GM10847 (cell line): ENCODE measurements around the gene RAB3A.

ENCODE experiments used
- POLR2A ChIP-seq: IDR thresholded peaks from 2 replicates; pipeline ENCODE4 v1.6.1; 2011; ENCODE audit not compliant: insufficient read length; ENCODE audit errors: extremely low read depth

RAB3A gene

DNA sequence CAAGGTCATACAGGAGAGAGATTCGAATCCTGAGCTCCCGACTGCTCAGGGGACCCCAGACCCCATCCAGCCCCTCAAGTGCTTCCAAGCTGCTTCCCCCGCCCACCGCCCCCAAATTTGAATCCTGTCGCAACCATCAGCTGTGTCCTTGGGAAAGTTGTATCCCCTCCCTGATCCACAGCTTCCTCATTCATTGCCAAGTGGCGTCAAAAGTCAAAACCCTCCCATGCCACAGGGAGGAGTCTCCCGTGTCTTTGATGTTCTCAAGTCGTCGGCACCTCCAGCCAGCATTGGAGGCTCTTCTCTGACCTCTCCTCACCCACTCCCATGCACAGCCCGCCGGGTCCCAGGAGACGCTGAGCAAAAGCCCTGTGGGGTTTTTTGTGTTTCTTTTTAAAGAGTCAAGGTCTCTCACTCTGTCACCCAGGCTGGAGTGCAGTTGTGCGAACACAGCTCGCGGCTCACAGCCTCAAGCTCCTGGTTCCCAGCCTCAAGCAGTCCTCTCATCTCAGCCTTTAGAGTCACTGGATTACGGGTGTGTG is 33.1 kb downstream of the RAB3A start:
- no peak for TF ChIP-seq POLR2A

DNA sequence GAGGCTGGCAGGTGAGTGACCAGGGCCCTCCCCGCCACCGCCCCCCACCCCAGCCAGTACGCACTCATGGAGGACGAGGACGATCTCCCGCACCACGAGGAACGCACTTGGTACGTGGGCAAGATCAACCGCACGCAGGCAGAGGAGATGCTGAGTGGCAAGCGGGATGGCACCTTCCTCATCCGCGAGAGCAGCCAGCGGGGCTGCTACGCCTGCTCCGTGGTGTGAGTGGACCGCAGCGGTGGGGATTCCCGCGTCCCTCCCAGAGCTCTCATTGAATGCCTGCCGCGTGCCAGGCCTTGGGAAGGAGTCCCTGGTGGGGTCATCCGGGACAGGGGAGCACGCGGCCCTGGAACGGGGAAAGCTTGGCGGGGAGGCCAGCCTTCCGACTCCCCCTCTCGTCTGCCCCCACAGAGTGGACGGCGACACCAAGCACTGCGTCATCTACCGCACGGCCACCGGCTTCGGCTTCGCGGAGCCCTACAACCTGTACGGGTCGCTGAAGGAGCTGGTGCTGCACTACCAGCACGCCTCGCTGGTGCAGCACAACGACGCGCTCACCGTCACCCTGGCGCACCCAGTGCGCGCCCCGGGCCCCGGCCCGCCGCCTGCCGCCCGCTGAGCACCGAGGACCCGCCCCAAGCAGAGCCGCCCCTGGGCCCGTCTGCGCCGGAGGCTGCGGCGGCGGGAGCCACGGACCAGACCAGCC is 35.0 kb downstream of the RAB3A start:
- no peak for TF ChIP-seq POLR2A

DNA sequence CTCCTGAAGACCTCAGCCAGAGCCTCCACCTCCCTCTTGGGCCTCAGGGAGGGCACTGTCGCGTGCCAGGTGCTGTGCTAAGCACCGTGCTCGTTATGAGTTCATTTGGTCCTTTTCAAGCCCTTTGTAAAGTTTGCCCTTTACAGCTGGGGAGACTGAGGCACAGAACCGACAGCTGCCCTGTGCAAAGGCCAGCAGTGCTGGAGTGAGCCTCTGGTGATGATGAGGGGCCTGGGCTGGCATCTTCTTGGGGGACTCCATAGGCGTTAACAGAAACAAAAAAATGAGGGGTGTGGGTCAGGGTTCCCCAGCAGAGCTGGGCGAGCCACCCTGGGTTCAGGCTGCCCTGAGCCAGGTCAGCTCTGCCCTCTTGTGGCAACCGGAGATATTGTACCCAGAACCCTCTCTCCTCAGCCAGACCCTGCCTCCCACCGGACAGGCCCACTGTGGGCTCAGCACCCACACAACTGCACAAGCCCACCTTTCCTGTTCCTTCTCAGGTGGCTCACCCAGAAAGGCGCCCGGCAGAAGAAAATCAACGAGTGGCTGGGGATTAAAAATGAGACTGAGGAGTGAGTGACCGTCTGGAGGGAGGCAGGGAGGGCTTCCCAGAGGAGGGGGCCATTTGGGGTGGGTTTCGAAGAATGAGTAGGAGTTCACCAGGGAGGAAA is 35.7 kb downstream of the RAB3A start:
- TF ChIP-seq POLR2A, result no peak

DNA sequence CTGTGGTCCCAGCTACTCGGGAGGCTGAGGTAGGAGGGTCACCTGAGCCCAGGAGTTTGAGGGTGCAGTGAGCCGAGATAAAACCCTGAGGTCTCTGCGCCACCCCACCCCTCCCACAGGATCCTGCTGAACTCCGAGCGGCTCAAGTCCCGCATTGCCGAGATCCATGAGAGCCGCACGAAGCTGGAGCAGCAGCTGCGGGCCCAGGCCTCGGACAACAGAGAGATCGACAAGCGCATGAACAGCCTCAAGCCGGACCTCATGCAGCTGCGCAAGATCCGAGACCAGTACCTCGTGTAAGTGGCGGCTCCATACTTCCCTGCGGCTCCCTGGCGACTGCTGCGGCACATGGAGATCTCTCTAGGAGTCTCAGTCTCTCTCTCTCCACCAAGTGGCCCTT is 36.8 kb downstream of the RAB3A start:
- TF ChIP-seq POLR2A, result no peak

DNA sequence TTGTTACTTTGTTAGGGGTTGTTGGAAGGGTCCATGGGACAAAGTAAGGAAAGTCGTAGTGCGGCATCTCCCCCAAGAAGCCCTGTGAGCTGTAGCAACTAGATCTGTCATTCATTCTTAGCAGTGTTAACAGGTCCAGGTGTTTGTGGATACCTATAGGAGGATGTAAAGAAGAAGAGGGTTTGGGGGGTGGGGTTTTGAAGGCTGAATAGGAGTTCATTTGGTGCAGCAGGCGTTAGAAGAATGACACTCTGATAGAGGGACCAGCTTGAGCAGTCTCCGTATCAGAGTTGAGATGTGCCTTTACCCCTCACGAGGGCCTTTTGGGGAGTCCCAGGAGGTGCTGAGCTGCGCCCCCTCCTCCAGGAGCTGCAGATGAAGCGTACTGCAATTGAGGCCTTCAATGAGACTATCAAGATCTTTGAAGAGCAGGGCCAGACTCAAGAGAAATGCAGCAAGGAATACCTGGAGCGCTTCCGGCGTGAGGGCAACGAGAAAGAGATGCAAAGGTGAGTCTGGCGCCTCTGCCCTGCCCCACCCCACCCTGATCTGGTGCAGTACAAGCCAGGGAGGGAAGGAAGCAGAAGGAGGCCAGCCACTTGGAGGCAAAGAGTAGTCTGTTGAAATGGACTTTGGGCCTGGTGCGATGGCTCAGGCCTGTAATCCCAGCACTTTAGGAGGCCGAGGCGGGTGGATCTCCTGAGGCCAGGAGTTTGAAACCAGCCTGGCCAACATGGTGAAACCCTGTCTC is 37.9 kb downstream of the RAB3A start:
- TF ChIP-seq POLR2A, result no peak

DNA sequence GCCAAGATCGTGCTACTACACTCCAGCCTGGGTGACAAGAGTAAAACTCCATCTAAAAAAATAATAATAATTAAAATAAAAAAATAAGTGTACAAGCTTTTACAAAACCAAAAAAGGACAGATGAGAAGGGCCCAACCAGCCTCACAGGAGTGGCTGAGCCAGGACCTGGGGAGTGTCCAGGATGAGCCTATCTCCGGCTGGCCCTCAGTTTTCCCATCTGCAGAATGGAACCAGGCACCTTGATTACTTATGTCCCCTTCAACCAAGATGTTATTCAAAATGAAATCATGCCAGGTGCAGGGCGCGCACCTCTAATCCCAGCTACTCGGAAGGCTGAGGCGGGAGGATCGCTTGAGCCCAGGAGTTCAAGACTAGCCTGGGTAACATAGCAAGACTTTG is 39.8 kb downstream of the RAB3A start:
- no peak for TF ChIP-seq POLR2A

DNA sequence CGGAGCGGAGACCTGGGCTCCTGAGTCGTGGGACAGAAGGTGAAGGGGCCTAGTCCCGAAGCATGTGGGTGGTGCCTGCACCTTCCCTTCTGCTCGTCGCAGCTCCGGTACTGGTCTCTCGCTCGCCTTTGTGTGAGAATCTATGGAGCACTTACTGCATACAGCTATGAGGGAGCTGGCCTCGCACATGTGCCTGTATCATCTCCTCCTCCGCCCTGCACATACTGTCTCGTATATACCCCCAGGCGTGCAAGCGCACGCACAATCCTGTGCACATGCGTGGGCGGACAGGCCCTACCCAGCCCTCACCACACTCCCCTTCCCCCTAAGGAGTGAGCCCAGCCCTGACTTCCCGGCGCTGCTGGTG is 42.2 kb downstream of the RAB3A start:
- TF ChIP-seq POLR2A, result no peak

DNA sequence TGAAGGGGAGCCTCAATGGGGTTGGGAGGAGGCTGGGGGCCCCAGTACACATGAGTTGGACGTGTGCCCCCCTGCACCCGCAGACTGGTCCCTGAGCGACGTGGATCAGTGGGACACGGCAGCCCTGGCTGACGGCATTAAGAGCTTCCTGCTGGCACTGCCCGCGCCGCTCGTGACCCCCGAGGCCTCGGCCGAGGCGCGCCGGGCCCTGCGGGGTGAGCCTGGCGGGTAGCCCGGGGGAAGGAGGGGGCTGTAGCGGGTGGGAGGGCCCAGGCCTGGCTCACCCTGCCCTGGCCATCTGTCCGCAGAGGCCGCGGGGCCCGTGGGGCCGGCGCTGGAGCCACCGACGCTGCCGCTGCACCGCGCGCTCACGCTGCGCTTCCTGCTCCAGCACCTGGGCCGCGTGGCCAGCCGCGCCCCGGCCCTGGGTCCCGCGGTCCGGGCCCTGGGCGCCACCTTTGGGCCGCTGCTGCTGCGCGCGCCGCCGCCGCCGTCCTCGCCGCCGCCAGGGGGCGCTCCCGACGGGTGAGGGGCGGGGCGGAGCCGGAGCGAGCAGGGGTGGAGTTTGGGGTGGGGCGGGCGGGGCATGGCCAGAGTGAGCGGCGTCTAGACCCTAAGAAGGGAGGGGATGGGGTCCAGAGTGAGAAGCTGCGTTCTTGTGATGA is 42.7 kb downstream of the RAB3A start:
- peak; percentile 48 for TF ChIP-seq POLR2A

DNA sequence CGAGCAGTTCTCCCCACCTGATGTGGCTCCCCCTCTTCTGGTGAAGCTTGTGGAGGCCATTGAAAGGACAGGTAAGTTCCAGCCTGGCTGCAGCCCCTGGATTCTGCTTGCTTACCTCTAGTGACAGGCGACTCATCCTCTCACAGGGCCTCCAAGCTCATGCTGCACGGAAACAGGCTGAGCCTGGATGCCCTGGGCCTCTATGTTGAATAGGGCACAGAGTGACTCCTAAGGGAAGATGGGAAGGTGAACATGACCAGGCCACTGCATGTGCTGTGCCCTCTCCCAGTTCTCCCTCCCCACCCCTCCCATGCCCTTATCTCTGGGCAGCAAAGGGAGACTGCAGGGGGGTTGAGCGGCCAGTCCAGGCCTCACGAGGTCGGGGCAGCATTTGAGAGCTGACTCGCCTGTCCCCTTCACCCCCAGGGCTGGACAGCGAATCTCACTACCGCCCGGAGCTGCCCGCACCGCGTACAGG is 43.3 kb downstream of the RAB3A start:
- TF ChIP-seq POLR2A, result no peak

DNA sequence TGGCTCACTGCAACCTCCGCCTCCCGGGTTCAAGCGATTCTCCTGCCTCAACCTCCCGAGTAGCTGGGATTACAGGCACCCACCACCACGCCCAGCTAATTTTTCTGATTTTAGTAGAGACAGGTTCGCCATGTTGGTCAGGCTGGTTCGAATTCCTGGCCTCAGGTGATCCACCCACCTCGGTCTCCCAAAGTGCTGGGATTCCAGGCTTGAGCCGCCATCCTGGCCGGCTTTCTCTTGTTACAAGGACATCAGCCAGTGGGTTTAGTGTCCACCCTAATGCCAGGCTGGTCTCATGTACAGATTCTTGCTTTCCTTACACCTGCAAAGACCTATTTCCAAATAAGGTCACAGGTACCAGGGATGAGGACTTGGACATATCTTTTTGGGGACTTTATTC is 44.0 kb downstream of the RAB3A start:
- TF ChIP-seq POLR2A, result no peak

DNA sequence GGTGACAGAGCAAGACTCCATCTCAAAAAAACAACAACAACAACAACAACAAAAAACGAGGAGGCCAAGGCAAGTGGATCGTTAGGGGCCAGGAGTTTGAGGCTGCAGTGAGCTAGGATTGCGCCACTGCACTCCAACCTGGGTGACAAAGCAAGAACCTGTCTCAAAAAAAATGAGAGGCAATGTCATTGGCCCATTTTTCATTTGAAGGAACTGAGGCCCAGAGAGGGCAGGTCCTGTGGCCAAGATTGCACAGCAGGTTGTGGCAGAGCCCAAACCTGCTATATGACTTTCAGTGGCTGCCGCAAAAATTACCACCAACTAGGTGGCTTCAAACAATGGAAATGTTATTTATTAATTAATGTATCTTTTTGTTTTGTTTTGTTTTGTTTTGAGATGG is 45.4 kb downstream of the RAB3A start:
- TF ChIP-seq POLR2A, result no peak

DNA sequence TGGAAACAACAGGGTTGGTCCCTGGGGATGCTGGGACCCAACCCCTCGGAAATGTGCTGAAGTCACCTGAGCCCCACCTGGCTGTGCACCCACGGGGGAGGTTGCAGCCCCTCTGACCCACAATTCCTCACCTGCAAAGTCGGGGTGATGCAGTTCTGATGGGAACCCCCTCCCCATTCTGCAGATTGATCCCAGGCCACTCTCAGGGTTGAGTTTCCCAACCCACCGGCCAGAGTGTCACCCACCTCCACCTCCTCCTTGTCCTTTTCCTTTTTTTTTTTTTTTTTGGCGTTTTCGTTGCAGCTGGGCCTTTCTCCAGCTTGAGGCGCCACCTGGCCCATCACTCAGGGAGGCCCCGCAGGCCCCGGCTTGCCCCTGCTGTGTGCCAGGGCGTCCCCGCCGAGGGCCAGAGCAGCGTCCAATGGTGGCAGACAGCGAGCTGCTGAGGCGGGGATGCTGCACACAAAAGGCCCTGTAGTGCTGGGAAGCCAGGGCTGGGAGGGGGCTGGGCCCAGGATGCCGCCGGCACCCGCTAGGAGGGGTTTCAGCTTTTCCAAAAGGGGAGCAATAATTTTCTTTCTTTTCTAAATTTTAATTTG is 46.3 kb downstream of the RAB3A start:
- no peak for TF ChIP-seq POLR2A

DNA sequence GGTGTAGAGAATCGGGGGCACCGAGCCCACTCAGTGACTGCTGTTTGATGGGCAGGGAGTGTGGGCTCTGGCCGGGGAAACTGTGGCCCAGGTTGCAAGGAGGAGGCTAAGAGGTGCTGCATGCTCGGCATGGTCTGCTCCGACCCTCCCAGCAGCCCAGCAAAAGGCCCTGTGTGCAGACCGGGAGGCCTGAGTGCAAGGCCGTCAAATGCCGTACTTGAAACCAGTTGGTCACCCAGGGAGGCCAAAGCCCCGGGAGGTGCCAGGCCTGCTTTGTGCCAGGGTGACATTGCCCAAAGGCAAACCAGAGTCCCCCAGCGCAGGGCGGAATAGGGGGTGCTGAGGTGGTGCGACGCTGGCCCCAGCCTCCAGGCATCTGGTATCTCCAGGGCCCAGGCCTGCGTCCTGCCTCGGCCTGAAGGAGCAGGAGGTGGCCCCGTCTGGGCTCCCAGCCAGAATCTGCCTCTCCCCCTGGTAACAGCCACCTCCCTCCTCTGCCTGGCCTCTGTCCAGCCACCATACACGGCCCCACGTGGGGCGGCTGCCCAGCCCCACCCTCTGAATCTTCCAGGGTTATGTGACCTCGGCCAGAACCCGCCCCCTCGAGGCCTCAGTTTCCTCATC is 46.9 kb downstream of the RAB3A start:
- TF ChIP-seq POLR2A, result no peak

DNA sequence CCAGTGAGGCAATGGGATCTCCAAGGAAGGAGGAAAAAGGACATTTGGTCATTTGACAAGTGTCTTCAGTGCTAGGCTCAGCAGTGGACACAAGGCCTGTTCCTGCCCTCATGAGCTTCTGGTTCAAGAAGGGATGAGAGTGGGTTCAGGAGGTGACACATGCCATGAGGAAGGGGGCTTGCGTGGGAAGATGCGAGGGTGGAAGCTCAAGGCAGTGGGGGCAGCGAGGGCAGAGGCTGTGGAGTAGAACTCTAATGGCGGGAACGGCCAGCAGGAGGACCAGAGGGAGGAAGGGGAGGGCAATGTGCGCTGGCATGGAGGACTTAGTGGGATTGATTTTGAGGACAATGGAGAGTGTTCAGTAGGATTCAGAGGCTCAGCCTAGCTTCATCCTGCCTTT is 47.6 kb downstream of the RAB3A start:
- TF ChIP-seq POLR2A, result no peak
